PC-9 (cell line): ENCODE data around the gene LUZP2.

Experiments used
- CTCF ChIP-seq: fragments of 200-600 bp; sonication (generic); conservative IDR thresholded peaks from 2 replicates; pipeline ENCODE4 v1.6.1; 2017; ENCODE audit warnings: mixed run types, antibody characterized with exemption, mild to moderate bottlenecking, moderate library complexity
- EZH2 ChIP-seq: fragments of 200-600 bp; sonication (generic); IDR thresholded peaks from 2 replicates; pipeline ENCODE4 v1.8.0; 2017; ENCODE audit warnings: antibody characterized with exemption, low read depth

GRCh38 chr11:24471084-24471483 is 25.8 kb upstream of the LUZP2 start:
- TF ChIP-seq EZH2 (no peak), CTCF (no peak)
